Measurements from ENCODE around the gene SCUBE1.
A peak's percentile ranks its signal among the peaks of the same experiment; 100 is the strongest.

Gene SCUBE1

DNA sequence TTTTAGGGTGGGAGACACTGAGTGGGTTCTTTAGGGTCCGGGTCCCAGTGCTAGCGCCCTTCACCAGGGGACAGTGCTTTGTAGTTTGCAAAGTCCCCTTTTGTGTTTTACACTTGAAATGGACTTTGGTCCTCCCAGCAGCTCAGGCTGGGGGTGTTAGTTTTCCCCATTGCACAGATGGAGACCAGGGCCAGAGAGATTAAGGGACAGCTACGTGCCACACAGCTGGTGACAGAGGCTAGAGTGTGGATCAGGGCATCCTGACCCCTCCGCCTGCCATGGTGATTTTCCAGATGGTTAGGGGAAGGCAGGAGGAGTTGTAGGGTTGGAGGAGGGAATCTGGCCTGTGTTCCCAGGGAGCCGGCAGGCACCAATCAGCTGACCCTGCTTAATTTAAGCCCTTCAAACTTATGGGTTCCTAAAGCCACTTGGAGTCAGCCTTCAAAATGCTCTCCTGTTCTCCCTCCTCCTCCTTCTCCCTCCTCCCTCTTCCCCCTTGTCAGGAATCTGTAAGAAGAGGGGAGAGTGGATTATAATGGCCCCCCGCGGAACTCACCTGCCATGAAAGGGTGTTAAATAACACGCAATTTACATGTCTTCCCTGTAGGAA is 46.2 kb upstream of the SCUBE1 start:
- no peak for ATAC-seq

DNA sequence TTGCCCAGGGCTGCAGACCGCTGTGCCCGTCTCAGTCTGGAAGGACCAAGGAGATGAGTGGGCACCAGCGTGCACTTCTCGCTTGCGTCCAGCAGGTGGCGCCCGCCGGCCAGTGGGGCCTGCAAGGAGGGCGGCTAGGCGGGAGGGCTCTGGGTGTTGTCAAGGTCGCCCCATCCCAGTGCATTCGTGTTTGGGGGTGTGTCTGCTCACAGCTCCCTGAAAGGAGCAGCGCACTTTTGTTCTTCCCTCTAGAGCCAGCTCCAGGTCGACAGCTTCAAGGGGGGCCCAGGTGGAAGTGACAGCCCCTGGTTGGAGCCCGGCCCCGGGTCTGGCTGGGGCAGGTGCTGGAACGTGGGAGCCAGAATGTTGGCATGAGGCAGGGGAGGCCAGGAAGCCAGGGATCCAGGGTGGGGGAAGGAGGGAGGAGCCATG is 45.3 kb upstream of the SCUBE1 start:
- TF ChIP-seq, protein P1, sequence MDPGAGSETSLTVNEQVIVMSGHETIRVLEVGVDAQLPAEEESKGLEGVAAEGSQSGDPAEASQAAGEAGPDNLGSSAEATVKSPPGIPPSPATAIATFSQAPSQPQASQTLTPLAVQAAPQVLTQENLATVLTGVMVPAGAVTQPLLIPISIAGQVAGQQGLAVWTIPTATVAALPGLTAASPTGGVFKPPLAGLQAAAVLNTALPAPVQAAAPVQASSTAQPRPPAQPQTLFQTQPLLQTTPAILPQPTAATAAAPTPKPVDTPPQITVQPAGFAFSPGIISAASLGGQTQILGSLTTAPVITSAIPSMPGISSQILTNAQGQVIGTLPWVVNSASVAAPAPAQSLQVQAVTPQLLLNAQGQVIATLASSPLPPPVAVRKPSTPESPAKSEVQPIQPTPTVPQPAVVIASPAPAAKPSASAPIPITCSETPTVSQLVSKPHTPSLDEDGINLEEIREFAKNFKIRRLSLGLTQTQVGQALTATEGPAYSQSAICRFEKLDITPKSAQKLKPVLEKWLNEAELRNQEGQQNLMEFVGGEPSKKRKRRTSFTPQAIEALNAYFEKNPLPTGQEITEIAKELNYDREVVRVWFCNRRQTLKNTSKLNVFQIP (CRISPR knock-in tag; IDR thresholded peaks at IDR 0.05; ENCODE audit: borderline replicate concordance, low read depth), result no peak
- TF ChIP-seq ISL1 (CRISPR knock-in tag; IDR thresholded peaks at IDR 0.05) (no peak), BACH2 (CRISPR knock-in tag; IDR thresholded peaks at IDR 0.05; ENCODE audit: borderline replicate concordance) (no peak), ZFP3 (CRISPR knock-in tag; IDR thresholded peaks at IDR 0.05) (no peak), RARB (CRISPR knock-in tag; IDR thresholded peaks at IDR 0.05) (no peak), SNAI2 (CRISPR knock-in tag; IDR thresholded peaks at IDR 0.05) (no peak), TCF4 (CRISPR knock-in tag; IDR thresholded peaks at IDR 0.05; ENCODE audit: borderline replicate concordance) (no peak), ZC3H10 (CRISPR knock-in tag; IDR thresholded peaks at IDR 0.05) (no peak), GLIS3 (CRISPR knock-in tag; IDR thresholded peaks at IDR 0.05) (no peak), ARNTL (CRISPR knock-in tag; IDR thresholded peaks at IDR 0.05; ENCODE audit: borderline replicate concordance, low read depth) (no peak), CSDC2 (CRISPR knock-in tag; IDR thresholded peaks at IDR 0.05) (no peak), ESRRG (CRISPR knock-in tag; IDR thresholded peaks at IDR 0.05) (no peak)
- TF ChIP-seq, protein P2, sequence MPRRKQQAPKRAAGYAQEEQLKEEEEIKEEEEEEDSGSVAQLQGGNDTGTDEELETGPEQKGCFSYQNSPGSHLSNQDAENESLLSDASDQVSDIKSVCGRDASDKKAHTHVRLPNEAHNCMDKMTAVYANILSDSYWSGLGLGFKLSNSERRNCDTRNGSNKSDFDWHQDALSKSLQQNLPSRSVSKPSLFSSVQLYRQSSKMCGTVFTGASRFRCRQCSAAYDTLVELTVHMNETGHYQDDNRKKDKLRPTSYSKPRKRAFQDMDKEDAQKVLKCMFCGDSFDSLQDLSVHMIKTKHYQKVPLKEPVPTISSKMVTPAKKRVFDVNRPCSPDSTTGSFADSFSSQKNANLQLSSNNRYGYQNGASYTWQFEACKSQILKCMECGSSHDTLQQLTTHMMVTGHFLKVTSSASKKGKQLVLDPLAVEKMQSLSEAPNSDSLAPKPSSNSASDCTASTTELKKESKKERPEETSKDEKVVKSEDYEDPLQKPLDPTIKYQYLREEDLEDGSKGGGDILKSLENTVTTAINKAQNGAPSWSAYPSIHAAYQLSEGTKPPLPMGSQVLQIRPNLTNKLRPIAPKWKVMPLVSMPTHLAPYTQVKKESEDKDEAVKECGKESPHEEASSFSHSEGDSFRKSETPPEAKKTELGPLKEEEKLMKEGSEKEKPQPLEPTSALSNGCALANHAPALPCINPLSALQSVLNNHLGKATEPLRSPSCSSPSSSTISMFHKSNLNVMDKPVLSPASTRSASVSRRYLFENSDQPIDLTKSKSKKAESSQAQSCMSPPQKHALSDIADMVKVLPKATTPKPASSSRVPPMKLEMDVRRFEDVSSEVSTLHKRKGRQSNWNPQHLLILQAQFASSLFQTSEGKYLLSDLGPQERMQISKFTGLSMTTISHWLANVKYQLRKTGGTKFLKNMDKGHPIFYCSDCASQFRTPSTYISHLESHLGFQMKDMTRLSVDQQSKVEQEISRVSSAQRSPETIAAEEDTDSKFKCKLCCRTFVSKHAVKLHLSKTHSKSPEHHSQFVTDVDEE (CRISPR knock-in tag; IDR thresholded peaks at IDR 0.05), result no peak
- TF ChIP-seq, protein P3, sequence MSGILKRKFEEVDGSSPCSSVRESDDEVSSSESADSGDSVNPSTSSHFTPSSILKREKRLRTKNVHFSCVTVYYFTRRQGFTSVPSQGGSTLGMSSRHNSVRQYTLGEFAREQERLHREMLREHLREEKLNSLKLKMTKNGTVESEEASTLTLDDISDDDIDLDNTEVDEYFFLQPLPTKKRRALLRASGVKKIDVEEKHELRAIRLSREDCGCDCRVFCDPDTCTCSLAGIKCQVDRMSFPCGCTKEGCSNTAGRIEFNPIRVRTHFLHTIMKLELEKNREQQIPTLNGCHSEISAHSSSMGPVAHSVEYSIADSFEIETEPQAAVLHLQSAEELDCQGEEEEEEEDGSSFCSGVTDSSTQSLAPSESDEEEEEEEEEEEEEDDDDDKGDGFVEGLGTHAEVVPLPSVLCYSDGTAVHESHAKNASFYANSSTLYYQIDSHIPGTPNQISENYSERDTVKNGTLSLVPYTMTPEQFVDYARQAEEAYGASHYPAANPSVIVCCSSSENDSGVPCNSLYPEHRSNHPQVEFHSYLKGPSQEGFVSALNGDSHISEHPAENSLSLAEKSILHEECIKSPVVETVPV (CRISPR knock-in tag; IDR thresholded peaks at IDR 0.05), result no peak
- ATAC-seq, result peak; percentile 86

More for the DNA sequence above, 46.2 kb upstream of the SCUBE1 start:
- TF ChIP-seq, protein P4, sequence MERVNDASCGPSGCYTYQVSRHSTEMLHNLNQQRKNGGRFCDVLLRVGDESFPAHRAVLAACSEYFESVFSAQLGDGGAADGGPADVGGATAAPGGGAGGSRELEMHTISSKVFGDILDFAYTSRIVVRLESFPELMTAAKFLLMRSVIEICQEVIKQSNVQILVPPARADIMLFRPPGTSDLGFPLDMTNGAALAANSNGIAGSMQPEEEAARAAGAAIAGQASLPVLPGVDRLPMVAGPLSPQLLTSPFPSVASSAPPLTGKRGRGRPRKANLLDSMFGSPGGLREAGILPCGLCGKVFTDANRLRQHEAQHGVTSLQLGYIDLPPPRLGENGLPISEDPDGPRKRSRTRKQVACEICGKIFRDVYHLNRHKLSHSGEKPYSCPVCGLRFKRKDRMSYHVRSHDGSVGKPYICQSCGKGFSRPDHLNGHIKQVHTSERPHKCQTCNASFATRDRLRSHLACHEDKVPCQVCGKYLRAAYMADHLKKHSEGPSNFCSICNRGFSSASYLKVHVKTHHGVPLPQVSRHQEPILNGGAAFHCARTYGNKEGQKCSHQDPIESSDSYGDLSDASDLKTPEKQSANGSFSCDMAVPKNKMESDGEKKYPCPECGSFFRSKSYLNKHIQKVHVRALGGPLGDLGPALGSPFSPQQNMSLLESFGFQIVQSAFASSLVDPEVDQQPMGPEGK (CRISPR knock-in tag; IDR thresholded peaks at IDR 0.05; ENCODE audit: borderline replicate concordance), result no peak
- no peak for TF ChIP-seq ZFP30 (CRISPR knock-in tag; IDR thresholded peaks at IDR 0.05)

DNA sequence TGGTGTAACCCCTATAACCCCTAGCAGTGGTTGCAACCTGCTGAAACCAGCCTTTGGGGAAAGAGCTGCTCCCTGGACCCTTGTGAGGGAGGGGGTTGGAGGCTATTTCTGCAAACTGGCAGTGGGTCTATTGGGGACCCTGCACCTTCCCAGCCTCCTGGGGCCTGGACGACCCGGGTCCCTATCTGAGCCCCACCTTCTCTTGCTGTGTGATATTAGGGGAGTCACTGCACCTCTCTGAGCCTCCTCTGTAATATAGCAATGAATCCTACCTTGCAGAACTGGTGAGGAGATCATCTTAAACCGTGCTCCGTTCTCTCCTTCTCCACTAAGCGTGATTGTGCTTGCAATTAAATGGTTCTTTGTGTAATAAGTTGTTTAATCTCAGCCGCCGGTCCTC is 44.6 kb upstream of the SCUBE1 start:
- no peak for ATAC-seq
- TF ChIP-seq, protein P1 (CRISPR knock-in tag; IDR thresholded peaks at IDR 0.05; ENCODE audit: borderline replicate concordance, low read depth), result no peak
- TF ChIP-seq ZNF565 (CRISPR knock-in tag; conservative IDR thresholded peaks at IDR 0.05; ENCODE audit: low read depth), result no peak
- TF ChIP-seq ISL1 (CRISPR knock-in tag; IDR thresholded peaks at IDR 0.05), result no peak
- TF ChIP-seq ZNF8 (CRISPR knock-in tag; IDR thresholded peaks at IDR 0.05), result no peak
- TF ChIP-seq PPARA (CRISPR knock-in tag; IDR thresholded peaks at IDR 0.05; ENCODE audit: borderline replicate concordance), result no peak
- TF ChIP-seq TCF4 (CRISPR knock-in tag; IDR thresholded peaks at IDR 0.05; ENCODE audit: borderline replicate concordance), result no peak
- TF ChIP-seq, protein P2 (CRISPR knock-in tag; IDR thresholded peaks at IDR 0.05), result no peak
- no peak for TF ChIP-seq ZFP3 (CRISPR knock-in tag; IDR thresholded peaks at IDR 0.05)
- TF ChIP-seq ZNF70 (CRISPR knock-in tag; IDR thresholded peaks at IDR 0.05), result no peak
- TF ChIP-seq SNAI2 (CRISPR knock-in tag; IDR thresholded peaks at IDR 0.05), result no peak
- TF ChIP-seq TOX (CRISPR knock-in tag; IDR thresholded peaks at IDR 0.05; ENCODE audit: borderline replicate concordance), result no peak
- no peak for TF ChIP-seq RARB (CRISPR knock-in tag; IDR thresholded peaks at IDR 0.05)

Measured in SK-N-SH treated with all-trans-retinoic acid at 6 μM for 48 hours (cell line).